ENCODE data around the gene STKLD1.

STKLD1 gene

DNA sequence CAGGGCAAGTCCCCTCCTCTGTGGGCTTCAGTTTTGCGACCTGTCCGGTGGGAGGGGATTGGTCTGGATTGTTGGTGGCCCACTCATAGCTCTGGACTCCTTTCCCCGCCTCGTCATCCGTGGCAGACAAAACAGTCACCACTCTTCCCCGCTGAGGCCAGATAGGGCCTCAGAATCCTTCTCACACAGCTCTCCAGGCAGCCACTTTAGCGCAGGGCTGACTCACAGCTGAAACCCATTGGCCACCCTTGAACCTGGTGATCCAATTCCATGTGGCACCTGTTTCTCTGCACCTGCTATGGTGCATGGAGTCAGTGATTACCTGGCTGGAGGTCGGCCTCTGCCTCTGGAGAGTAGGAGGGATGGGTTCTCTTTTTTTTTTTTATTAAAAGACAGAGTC is 67.8 kb downstream of the STKLD1 start:
- H3K4me2 ChIP-seq (ENCODE audit: low read depth, low read length), result no peak overlapping the region

GRCh38 chr9:133445293-133445969 is 69.3 kb downstream of the STKLD1 start:
- no peak overlapping the region for H3K27ac ChIP-seq (ENCODE audit: low read length)
- no peaks in the 10 kb centered on the region for H3K9me3 ChIP-seq (replicated peaks; ENCODE audit: insufficient read depth, low read length)
- TF ChIP-seq EZH2 (optimal IDR thresholded peaks at IDR 0.05; ENCODE audit: low read depth, low read length) (no peak), EZH2phosphoT487 (IDR thresholded peaks at IDR 0.05; ENCODE audit: low read length) (no peak)
- TF ChIP-seq, protein P1, sequence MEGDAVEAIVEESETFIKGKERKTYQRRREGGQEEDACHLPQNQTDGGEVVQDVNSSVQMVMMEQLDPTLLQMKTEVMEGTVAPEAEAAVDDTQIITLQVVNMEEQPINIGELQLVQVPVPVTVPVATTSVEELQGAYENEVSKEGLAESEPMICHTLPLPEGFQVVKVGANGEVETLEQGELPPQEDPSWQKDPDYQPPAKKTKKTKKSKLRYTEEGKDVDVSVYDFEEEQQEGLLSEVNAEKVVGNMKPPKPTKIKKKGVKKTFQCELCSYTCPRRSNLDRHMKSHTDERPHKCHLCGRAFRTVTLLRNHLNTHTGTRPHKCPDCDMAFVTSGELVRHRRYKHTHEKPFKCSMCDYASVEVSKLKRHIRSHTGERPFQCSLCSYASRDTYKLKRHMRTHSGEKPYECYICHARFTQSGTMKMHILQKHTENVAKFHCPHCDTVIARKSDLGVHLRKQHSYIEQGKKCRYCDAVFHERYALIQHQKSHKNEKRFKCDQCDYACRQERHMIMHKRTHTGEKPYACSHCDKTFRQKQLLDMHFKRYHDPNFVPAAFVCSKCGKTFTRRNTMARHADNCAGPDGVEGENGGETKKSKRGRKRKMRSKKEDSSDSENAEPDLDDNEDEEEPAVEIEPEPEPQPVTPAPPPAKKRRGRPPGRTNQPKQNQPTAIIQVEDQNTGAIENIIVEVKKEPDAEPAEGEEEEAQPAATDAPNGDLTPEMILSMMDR (IDR thresholded peaks at IDR 0.05; ENCODE audit: low read length), result no peak
- peaks cover 95% of the 10 kb centered on the region for H3K27me3 ChIP-seq (replicated peaks; ENCODE audit: insufficient read depth, low read length)
- DNase-seq, result no peak
- H3K79me2 ChIP-seq (ENCODE audit: low read length), result no peaks in the 10 kb centered on the region
- H3K4me2 ChIP-seq (ENCODE audit: low read depth, low read length), result no peak overlapping the region
- no peak overlapping the region for H3K4me3 ChIP-seq (ENCODE audit: low read length)
- H3K36me3 ChIP-seq (replicated peaks; ENCODE audit: insufficient read depth, low read length), result no peaks in the 10 kb centered on the region
- H4K20me1 ChIP-seq (ENCODE audit: insufficient read depth, low read length), result no peaks in the 10 kb centered on the region
- H2AFZ ChIP-seq (ENCODE audit: low read length), result no peak overlapping the region
- no peaks in the 10 kb centered on the region for H3K9me2 ChIP-seq (replicated peaks; ENCODE audit: insufficient read depth, low read length)
- H3K4me1 ChIP-seq (ENCODE audit: low read length), result no peaks in the 10 kb centered on the region
- no peaks in the 10 kb centered on the region for H3F3A ChIP-seq (ENCODE audit: insufficient read depth, low read length)
- H3K9ac ChIP-seq (ENCODE audit: low read length), result no peak overlapping the region

More for the DNA sequence above, 67.8 kb downstream of the STKLD1 start:
- no peaks in the 10 kb centered on the region for H3F3A ChIP-seq (ENCODE audit: insufficient read depth, low read length)
- no peak overlapping the region for H3K4me3 ChIP-seq (ENCODE audit: low read length)
- DNase-seq, result no peak
- no peak overlapping the region for H2AFZ ChIP-seq (ENCODE audit: low read length)
- TF ChIP-seq, protein P1 (IDR thresholded peaks at IDR 0.05; ENCODE audit: low read length), result no peak
- TF ChIP-seq EZH2phosphoT487 (IDR thresholded peaks at IDR 0.05; ENCODE audit: low read length) (no peak), EZH2 (optimal IDR thresholded peaks at IDR 0.05; ENCODE audit: low read depth, low read length) (no peak)
- no peaks in the 10 kb centered on the region for H3K9me2 ChIP-seq (replicated peaks; ENCODE audit: insufficient read depth, low read length)
- peaks cover 99% of the 10 kb centered on the region for H3K27me3 ChIP-seq (replicated peaks; ENCODE audit: insufficient read depth, low read length)
- H3K79me2 ChIP-seq (ENCODE audit: low read length), result no peaks in the 10 kb centered on the region
- H3K36me3 ChIP-seq (replicated peaks; ENCODE audit: insufficient read depth, low read length), result no peaks in the 10 kb centered on the region
- H3K9ac ChIP-seq (ENCODE audit: low read length), result no peak overlapping the region
- H3K27ac ChIP-seq (ENCODE audit: low read length), result no peak overlapping the region
- no peaks in the 10 kb centered on the region for H3K9me3 ChIP-seq (replicated peaks; ENCODE audit: insufficient read depth, low read length)
- no peaks in the 10 kb centered on the region for H3K4me1 ChIP-seq (ENCODE audit: low read length)
- H4K20me1 ChIP-seq (ENCODE audit: insufficient read depth, low read length), result no peaks in the 10 kb centered on the region

- Histone ChIP-seq H3K9me3 (replicated peaks; ENCODE audit: insufficient read depth, low read length) (no peaks in the 10 kb centered on the region), H4K20me1 (ENCODE audit: insufficient read depth, low read length) (no peaks in the 10 kb centered on the region), H3F3A (ENCODE audit: insufficient read depth, low read length) (no peaks in the 10 kb centered on the region), H3K27ac (ENCODE audit: low read length) (no peak overlapping the region), H3K79me2 (ENCODE audit: low read length) (no peaks in the 10 kb centered on the region), H2AFZ (ENCODE audit: low read length) (no peak overlapping the region), H3K4me2 (ENCODE audit: low read depth, low read length) (no peak overlapping the region), H3K9ac (ENCODE audit: low read length) (no peak overlapping the region), H3K9me2 (replicated peaks; ENCODE audit: insufficient read depth, low read length) (no peaks in the 10 kb centered on the region), H3K27me3 (replicated peaks; ENCODE audit: insufficient read depth, low read length) (peaks cover 89% of the 10 kb centered on the region), H3K4me3 (ENCODE audit: low read length) (no peak overlapping the region), H3K4me1 (ENCODE audit: low read length) (no peaks in the 10 kb centered on the region), H3K36me3 (replicated peaks; ENCODE audit: insufficient read depth, low read length) (no peaks in the 10 kb centered on the region)
- DNase-seq, result no peak
- TF ChIP-seq EZH2phosphoT487 (IDR thresholded peaks at IDR 0.05; ENCODE audit: low read length) (no peak), EZH2 (optimal IDR thresholded peaks at IDR 0.05; ENCODE audit: low read depth, low read length) (no peak)
- TF ChIP-seq, protein P1 (IDR thresholded peaks at IDR 0.05; ENCODE audit: low read length), result no peak
These were observed 72.4 kb downstream of the STKLD1 start for GRCh38 chr9:133448487-133448972.

All from MM.1S (cell line).